SK-N-MC (cell line): ENCODE measurements around the gene RDM1.

Experiments used
- EZH2 ChIP-seq: fragments of 200-600 bp; sonication (generic); IDR thresholded peaks from one replicate; pipeline ENCODE4 v1.6.1; 2017; ENCODE audit warnings: antibody characterized with exemption
- POLR2AphosphoS5 ChIP-seq: IDR thresholded peaks from 2 replicates; pipeline ENCODE4 v1.6.1; 2012; ENCODE audit warnings: mild to moderate bottlenecking, low read depth, low read length, borderline replicate concordance

DNA sequence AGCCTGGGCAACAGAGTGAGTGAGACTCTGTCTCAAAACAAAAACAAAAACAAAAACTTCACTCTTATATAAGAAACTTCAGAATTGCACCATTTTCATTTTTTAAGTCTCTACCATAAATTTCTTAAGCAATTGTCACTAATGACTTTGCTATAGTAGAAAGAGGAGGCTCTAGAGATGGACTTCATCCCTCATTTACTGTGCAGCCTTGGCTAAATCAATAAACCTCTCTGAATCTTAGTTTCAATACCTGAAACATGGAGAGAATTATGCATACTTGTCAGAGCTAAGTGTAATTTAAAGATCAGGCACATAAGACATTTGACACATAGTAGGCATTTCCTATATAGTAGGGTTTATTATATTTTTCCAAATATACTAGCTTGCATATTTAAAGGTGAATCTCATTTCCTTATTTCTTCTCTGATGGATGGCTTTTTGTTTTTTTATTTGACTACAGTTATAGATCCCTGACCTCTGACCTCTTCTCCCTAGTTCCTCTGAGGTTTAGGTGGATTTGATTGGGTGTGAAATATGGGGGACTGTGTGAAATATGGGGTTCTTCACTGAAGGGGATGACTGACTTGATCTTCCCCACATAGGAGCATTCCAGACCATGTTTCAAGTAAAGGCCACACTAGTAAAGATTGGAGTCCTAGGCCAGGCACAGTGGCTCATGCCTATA, 53.1 kb downstream of the RDM1 start:
- TF ChIP-seq EZH2 = no peak
- TF ChIP-seq POLR2AphosphoS5 = no peak
